Mesothelial cell of epicardium (in vitro differentiated cells): ENCODE results near the gene NEB. TPM values are rescaled to one million over a fixed set of nuclear protein-coding genes. Genes with fewer than 3 reads are reported as not detected.

ENCODE experiments used
- DNase-seq, 2 experiments: peaks; one replicate each; pipeline ENCODE4 v3.0.0; 2021; ENCODE audit warnings: low spot score in 2 of 2; ENCODE audit not compliant: unreplicated experiment in 2 of 2
- H3K27ac Mint-ChIP-seq: 2 replicates; pipeline ENCODE4 v1.8.0; 2021; ENCODE audit warnings: mixed read lengths
- H3K27me3 Mint-ChIP-seq: 2 replicates; pipeline ENCODE4 v1.8.0; 2021; ENCODE audit warnings: low read depth, mixed read lengths
- H3K36me3 Mint-ChIP-seq: 2 replicates; pipeline ENCODE4 v1.8.0; 2021; ENCODE audit warnings: mixed read lengths
- H3K4me1 Mint-ChIP-seq: 2 replicates; pipeline ENCODE4 v1.8.0; 2021; ENCODE audit warnings: mixed read lengths
- H3K4me3 Mint-ChIP-seq: 2 replicates; pipeline ENCODE4 v1.8.0; 2021; ENCODE audit warnings: mild to moderate bottlenecking, moderate library complexity, mixed read lengths
- H3K9me3 Mint-ChIP-seq: 2 replicates; pipeline ENCODE4 v1.8.0; 2021; ENCODE audit warnings: mixed read lengths
- total RNA-seq: library from RNA; stranded (reverse); gene quantifications from 3 replicates; pipeline ENCODE4 v1.2.1, GENCODE V29; 2021
- TF ChIP-seq, protein P1 (sequence below): fragments of 200-600 bp; sonication (generic); IDR thresholded peaks from one replicate; pipeline ENCODE4 v1.5.0; 2021; ENCODE audit warnings: antibody characterized with exemption; ENCODE audit not compliant: unreplicated experiment

NEB gene
- total RNA-seq, 1 donor from 2014 or later, result 0.92 TPM

DNA sequence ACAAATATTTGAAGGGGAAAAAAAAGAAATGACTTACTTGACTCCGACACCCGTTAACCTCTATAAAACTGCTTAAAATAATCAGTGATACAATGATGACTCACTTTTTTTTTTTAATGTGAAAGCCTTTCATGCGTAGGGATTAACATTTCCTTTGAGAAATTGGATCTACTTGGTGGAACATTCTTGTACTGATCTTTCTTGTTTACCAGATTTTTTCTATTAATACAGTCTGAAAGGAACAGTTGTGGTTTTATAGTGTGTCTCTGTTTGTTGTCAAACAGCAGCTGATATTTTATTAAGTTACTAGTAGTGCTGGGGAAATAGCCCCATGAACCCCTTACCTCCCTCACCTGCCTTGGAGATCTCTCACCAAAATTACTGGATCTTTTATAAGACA, 40.2 kb upstream of the NEB start:
- DNase-seq, result no peak
- H3K27ac Mint-ChIP-seq, result peak overlapping the region; percentile 36
- H3K4me3 Mint-ChIP-seq, result no peak overlapping the region

DNA sequence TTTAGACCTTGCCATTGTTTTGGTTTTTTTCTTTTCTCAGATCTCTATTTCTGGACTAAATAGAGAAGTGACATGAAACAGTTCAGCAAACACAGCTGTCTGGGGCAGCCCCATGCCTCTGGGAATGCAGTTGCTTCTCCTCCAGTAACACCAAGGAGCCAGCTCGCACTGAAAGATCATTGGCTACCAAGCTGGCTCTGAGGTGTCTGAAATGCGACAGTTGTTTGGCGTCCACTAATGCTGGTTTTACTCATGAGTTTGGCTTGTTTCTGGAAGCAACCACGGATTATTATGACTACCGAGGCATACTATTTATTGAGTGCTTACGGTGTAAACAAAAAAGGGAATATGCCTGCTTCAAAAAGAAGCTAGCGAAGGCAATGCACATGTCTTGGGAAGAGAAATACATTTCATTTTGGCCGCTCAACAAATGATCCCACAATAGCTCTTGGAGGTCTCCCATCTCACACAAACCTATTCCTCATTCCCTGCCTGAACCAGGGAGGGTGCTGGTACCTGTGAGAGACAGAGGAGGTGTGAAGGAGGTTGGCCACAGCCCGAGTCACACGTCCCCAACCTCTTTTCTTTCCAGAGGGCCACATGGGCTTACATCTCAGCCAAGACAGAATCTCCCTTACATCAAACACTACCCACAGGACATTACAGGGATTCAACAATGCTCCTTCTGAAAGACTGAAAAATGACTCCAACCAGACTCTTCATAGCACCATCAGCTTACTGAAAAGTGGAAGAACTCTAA, 37.5 kb upstream of the NEB start:
- Mint-ChIP-seq H3K9me3 (peaks cover 13% of the 10 kb centered on the region), H3K36me3 (peaks cover 18% of the 10 kb centered on the region), H3K27me3 (no peaks in the 10 kb centered on the region), H3K4me3 (no peak overlapping the region), H3K27ac (no peak overlapping the region), H3K4me1 (peaks cover 10% of the 10 kb centered on the region)
- no peak for DNase-seq
- TF ChIP-seq, protein P1, sequence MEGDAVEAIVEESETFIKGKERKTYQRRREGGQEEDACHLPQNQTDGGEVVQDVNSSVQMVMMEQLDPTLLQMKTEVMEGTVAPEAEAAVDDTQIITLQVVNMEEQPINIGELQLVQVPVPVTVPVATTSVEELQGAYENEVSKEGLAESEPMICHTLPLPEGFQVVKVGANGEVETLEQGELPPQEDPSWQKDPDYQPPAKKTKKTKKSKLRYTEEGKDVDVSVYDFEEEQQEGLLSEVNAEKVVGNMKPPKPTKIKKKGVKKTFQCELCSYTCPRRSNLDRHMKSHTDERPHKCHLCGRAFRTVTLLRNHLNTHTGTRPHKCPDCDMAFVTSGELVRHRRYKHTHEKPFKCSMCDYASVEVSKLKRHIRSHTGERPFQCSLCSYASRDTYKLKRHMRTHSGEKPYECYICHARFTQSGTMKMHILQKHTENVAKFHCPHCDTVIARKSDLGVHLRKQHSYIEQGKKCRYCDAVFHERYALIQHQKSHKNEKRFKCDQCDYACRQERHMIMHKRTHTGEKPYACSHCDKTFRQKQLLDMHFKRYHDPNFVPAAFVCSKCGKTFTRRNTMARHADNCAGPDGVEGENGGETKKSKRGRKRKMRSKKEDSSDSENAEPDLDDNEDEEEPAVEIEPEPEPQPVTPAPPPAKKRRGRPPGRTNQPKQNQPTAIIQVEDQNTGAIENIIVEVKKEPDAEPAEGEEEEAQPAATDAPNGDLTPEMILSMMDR, result no peak

More for the DNA sequence above, 40.2 kb upstream of the NEB start:
- TF ChIP-seq, protein P1, result no peak
- Mint-ChIP-seq H3K4me1 (peaks cover 10% of the 10 kb centered on the region), H3K9me3 (peaks cover 26% of the 10 kb centered on the region), H3K36me3 (peaks cover 42% of the 10 kb centered on the region), H3K27me3 (no peaks in the 10 kb centered on the region)

DNA sequence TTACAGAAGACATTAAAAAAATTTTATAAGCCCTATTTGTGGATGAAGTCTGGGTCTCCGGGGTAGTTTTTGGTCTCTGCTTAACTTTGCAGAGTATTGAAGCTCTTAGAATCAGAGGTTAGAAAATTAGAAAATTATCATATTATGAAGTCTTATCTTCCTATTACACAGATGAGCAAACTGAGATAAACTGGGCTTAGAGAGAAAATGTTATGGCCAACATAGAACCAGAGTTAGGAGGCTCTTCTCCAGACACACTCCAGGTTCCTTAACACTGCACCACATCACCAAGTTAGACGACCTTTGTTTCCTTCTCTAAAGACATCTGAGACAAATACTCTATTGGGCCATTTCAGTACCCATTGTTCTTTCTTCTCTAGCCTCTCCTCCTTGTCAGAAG, 36.7 kb upstream of the NEB start:
- no peak for DNase-seq
- Mint-ChIP-seq H3K4me1 (peaks cover 14% of the 10 kb centered on the region), H3K27ac (no peak overlapping the region), H3K36me3 (peaks cover 11% of the 10 kb centered on the region), H3K9me3 (peaks cover 9% of the 10 kb centered on the region), H3K4me3 (no peak overlapping the region), H3K27me3 (no peaks in the 10 kb centered on the region)
- TF ChIP-seq, protein P1, result no peak

DNA sequence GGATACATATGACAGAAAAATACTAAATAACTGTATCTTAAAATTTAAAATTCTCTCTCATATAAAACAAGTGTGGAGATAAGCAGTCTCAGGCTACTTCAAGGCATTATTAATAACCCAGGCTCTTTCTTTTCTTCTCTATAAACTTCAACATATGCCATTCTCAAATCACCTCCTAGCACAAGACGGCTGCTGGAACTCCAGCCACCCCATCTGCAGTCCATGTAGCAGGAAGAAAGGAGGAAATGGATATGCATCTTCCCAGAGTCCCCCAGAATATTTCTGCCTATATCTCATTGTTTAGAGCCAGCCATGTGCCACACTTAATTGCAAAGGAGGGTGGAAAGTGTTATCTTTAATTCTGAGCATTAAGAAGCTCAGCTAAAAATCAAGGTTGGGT, 35.3 kb upstream of the NEB start:
- H3K36me3 Mint-ChIP-seq, result peaks cover 3% of the 10 kb centered on the region
- no peaks in the 10 kb centered on the region for H3K27me3 Mint-ChIP-seq
- H3K4me1 Mint-ChIP-seq, result peaks cover 16% of the 10 kb centered on the region
- no peak overlapping the region for H3K4me3 Mint-ChIP-seq
- H3K9me3 Mint-ChIP-seq, result peaks cover 7% of the 10 kb centered on the region
- H3K27ac Mint-ChIP-seq, result no peak overlapping the region
- no peak for DNase-seq
- TF ChIP-seq, protein P1, result no peak

DNA sequence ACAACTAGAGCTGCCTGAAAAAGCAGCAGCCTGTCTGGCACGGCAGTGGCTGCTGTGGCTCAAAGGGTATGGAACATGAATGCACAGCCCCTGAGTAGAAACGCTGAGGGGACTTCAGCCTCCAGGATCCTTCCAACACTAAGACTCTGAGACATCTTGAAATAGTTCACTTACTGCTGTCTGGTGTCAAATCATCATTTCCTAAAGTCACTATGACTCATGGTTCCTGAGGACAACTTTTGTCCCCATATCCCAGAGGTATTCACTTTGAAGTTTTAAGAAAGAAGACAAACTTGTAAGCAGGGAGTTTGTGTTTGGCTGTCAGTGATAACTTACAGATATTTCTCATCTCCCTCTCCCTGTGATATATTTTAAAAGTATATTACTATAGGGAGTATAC, 33.3 kb upstream of the NEB start:
- Mint-ChIP-seq H3K4me3 (no peak overlapping the region), H3K4me1 (peaks cover 13% of the 10 kb centered on the region), H3K9me3 (peaks cover 7% of the 10 kb centered on the region), H3K27me3 (no peaks in the 10 kb centered on the region), H3K27ac (no peak overlapping the region), H3K36me3 (peaks cover 3% of the 10 kb centered on the region)
- no peak for DNase-seq
- TF ChIP-seq, protein P1, result no peak
